Muscle layer of duodenum (tissue), 2 donors: ENCODE results near the gene ESCO1.
A peak's percentile ranks its signal among the peaks of the same experiment; 100 is the strongest.
"Not testable (repeated sequence)": the region's sequence is repeated elsewhere in the genome, so short reads cannot be mapped to it uniquely, and the experiment has no call there.

Source experiments
- H3K27ac ChIP-seq: one replicate; pipeline ENCODE4 v1.7.0; 2013; ENCODE audit warnings: mild to moderate bottlenecking, low read length
- H3K27me3 ChIP-seq: one replicate; pipeline ENCODE4 v1.7.0; 2013; ENCODE audit warnings: low read depth, mild to moderate bottlenecking, control low read depth, low read length
- H3K36me3 ChIP-seq, 2 donors: one replicate each; pipeline ENCODE4 v1.7.0; 2013; ENCODE audit warnings: low read length in 2 of 2, control low read depth in 1 of 2, mild to moderate bottlenecking in 1 of 2; ENCODE audit not compliant: insufficient read depth in 2 of 2, control insufficient read depth in 1 of 2
- H3K4me1 ChIP-seq, 2 donors: one replicate each; pipeline ENCODE4 v1.7.0; 2013; ENCODE audit warnings: low read length in 2 of 2, mild to moderate bottlenecking in 2 of 2, control low read depth in 1 of 2, moderate library complexity in 1 of 2; ENCODE audit not compliant: insufficient read depth in 2 of 2, control insufficient read depth in 1 of 2
- H3K4me3 ChIP-seq, 2 donors: one replicate each; pipeline ENCODE4 v1.7.0; 2013; ENCODE audit warnings: low read length in 2 of 2, low read depth in 1 of 2, mild to moderate bottlenecking in 1 of 2
- H3K9me3 ChIP-seq, 2 donors: one replicate each; pipeline ENCODE4 v1.7.0; 2013; ENCODE audit warnings: low read length in 2 of 2, control low read depth in 1 of 2, mild to moderate bottlenecking in 1 of 2; ENCODE audit not compliant: control insufficient read depth in 1 of 2
- donor health status: healthy.

ESCO1 gene

GRCh38 chr18:21611401-21612124, 11.1 kb upstream of the ESCO1 start:
- H3K36me3 ChIP-seq, H3K27me3 ChIP-seq, H3K9me3 ChIP-seq: not testable (repeated sequence)
- Histone ChIP-seq H3K4me3 (peak overlapping the region; percentile 72 to 86), H3K27ac (peak overlapping the region; percentile 87), H3K4me1 (peaks cover 0 to 11% of the 10 kb centered on the region in 2 donors)

GRCh38 chr18:21605213-21605612, 4.7 kb upstream of the ESCO1 start:
- Histone ChIP-seq H3K4me1 (no peaks in the 10 kb centered on the region), H3K36me3 (peaks cover 0 to 2% of the 10 kb centered on the region in 2 donors), H3K4me3 (no peak overlapping the region), H3K27me3 (no peaks in the 10 kb centered on the region), H3K27ac (peak overlapping the region; percentile 13), H3K9me3 (no peaks in the 10 kb centered on the region)

- Histone ChIP-seq H3K36me3 (peaks cover 0 to 4% of the 10 kb centered on the region in 2 donors), H3K4me3 (no peak overlapping the region), H3K27ac (peak overlapping the region; percentile 13), H3K27me3 (no peaks in the 10 kb centered on the region), H3K9me3 (no peaks in the 10 kb centered on the region), H3K4me1 (no peaks in the 10 kb centered on the region)
These were observed 4.2 kb upstream of the ESCO1 start for GRCh38 chr18:21604671-21605070.

GRCh38 chr18:21602299-21602587, 1.7 kb upstream of the ESCO1 start:
- H3K9me3 ChIP-seq, result no peaks in the 10 kb centered on the region
- peaks cover 0 to 4% of the 10 kb centered on the region in 2 donors for H3K36me3 ChIP-seq
- H3K27ac ChIP-seq, result no peak overlapping the region
- no peak overlapping the region for H3K4me3 ChIP-seq
- H3K27me3 ChIP-seq, result no peaks in the 10 kb centered on the region
- peaks cover 0 to 7% of the 10 kb centered on the region in 2 donors for H3K4me1 ChIP-seq

- Histone ChIP-seq H3K4me1 (peaks cover 0 to 7% of the 10 kb centered on the region in 2 donors), H3K4me3 (peak overlapping the region; percentile 84 to 91), H3K27me3 (no peaks in the 10 kb centered on the region), H3K27ac (peak overlapping the region; percentile 97), H3K36me3 (peaks cover 0 to 4% of the 10 kb centered on the region in 2 donors), H3K9me3 (no peaks in the 10 kb centered on the region)
These were observed 649 bp downstream of the ESCO1 start for GRCh38 chr18:21599585-21600525.

GRCh38 chr18:21598726-21599584, 1.5 kb downstream of the ESCO1 start:
- H3K27me3 ChIP-seq, result no peaks in the 10 kb centered on the region
- H3K4me1 ChIP-seq, result peaks cover 0 to 7% of the 10 kb centered on the region in 2 donors
- no peaks in the 10 kb centered on the region for H3K9me3 ChIP-seq
- H3K4me3 ChIP-seq, result peak overlapping the region; percentile 84 to 91
- peak overlapping the region; percentile 97 for H3K27ac ChIP-seq
- peaks cover 0 to 4% of the 10 kb centered on the region in 2 donors for H3K36me3 ChIP-seq

GRCh38 chr18:21597620-21598019, 2.9 kb downstream of the ESCO1 start:
- Histone ChIP-seq H3K27me3 (no peaks in the 10 kb centered on the region), H3K4me1 (peaks cover 0 to 7% of the 10 kb centered on the region in 2 donors), H3K9me3 (no peaks in the 10 kb centered on the region), H3K27ac (no peak overlapping the region), H3K36me3 (peaks cover 0 to 4% of the 10 kb centered on the region in 2 donors), H3K4me3 (no peak overlapping the region)

- no peak overlapping the region for H3K4me3 ChIP-seq
- H3K9me3 ChIP-seq, result no peaks in the 10 kb centered on the region
- no peak overlapping the region for H3K27ac ChIP-seq
- no peaks in the 10 kb centered on the region for H3K27me3 ChIP-seq
- no peaks in the 10 kb centered on the region for H3K4me1 ChIP-seq
- H3K36me3 ChIP-seq, result no peaks in the 10 kb centered on the region
These were observed 6.8 kb downstream of the ESCO1 start for GRCh38 chr18:21593540-21594257.

GRCh38 chr18:21592361-21592760, 8.1 kb downstream of the ESCO1 start:
- not testable (repeated sequence) for H3K27ac ChIP-seq, H3K36me3 ChIP-seq, H3K4me3 ChIP-seq, H3K9me3 ChIP-seq, H3K4me1 ChIP-seq, H3K27me3 ChIP-seq

GRCh38 chr18:21584391-21584790, 16.1 kb downstream of the ESCO1 start:
- H3K4me3 ChIP-seq, result no peak overlapping the region
- peaks cover 0 to 7% of the 10 kb centered on the region in 2 donors for H3K36me3 ChIP-seq
- H3K27ac ChIP-seq, result no peak overlapping the region
- no peaks in the 10 kb centered on the region for H3K4me1 ChIP-seq
- no peaks in the 10 kb centered on the region for H3K9me3 ChIP-seq
- H3K27me3 ChIP-seq, result no peaks in the 10 kb centered on the region
